ENCODE results near the gene GTPBP4.
"Not testable (repeated sequence)": the region's sequence is repeated elsewhere in the genome, so short reads cannot be mapped to it uniquely, and the experiment has no call there.

The GTPBP4 gene

DNA sequence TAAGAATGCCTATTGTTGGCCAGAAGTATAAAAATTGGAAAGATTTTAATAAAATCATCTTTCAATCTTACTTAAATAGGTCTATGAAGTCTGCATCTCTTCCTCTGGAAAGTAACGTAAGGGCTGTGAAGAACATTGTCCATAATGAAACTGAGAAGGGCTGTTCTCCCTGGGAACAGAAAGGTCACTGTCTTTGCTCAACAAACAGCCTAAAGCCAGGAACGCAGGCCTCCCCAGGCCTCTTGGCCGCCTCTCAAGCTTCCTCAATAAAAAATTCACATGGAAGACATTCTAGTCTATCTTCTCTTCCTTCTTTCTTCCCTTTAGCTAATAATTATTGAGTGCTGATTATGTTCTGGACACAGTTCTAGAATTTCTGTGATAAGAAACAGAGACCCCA, 46.5 kb downstream of the GTPBP4 start:
- DNase-seq, result no peak

DNA sequence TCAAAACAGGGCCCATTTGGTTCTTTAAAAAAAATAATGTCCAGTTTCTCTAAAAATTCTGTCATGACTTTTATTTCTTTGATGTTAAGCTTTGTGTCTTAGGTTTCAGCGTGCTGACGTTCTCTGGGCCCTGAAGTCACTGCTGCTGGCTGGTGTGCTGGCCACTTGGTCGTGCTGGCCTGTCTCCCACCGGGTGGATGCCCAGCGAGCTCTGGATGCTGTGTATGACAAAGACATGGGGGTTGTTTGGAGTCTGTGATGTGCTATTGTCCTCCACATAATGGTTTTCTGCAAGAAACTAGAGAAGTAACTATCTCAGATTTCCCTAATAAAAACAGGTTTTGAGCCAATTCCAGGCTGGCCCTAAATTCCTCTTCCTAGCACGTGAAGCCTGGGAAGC, 47.0 kb downstream of the GTPBP4 start:
- no peak for DNase-seq

- no peak for DNase-seq
Measured at GRCh38 chr10:1036341-1036791, 48.1 kb downstream of the GTPBP4 start.

GRCh38 chr10:1037098-1037497, 48.9 kb downstream of the GTPBP4 start:
- DNase-seq, result no peak

DNA sequence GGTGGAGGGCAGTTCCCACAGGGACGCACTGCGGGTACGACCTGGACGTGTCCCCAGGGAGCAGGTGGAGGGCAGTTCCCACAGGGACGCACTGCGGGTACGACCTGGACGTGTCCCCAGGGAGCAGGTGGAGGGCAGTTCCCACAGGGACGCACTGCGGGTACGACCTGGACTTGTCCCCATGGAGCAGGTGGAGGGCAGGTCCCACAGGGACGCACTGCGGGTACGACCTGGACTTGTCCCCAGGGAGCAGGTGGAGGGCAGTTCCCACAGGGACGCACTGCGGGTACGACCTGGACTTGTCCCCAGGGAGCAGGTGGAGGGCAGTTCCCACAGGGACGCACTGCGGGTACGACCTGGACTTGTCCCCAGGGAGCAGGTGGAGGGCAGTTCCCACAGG, 50.5 kb downstream of the GTPBP4 start:
- DNase-seq, result not testable (repeated sequence)

DNA sequence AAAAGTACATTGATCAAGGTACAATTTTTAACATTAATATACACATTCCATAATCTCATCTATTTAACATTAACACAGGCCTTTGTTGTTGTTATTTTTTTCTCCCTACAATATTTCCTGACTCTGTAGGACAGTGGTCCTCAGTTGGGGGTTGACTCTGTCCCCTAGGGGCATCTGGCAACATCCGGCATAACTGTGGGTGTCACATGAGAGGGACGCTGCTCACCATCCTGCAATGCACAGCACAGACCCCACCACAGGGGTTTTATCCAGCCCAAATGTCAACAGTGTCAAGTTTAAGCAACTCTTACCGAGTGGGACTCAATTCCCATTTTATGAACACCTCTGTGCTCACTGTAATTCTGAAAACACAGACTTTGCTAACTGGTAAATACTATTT, 51.9 kb downstream of the GTPBP4 start:
- no peak for DNase-seq

DNA sequence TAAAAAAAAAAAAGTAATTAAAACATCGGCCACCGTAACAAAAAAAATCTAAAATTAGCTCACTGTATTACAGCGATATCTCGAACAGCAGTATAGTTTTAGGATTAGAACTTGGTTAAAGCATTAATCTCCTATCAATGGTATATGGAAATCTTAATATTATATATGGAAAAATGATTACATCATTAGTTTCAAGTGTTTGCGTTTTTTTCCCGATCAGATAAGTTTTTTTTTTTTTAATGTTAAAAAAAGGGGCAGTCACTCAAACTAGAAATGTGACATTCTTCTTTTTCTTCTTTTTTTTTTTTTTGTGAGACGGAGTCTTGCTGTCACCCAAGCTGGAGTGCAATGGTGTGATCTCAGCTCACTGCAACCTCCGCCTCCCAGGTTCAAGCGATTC, 53.3 kb downstream of the GTPBP4 start:
- no peak for DNase-seq

DNA sequence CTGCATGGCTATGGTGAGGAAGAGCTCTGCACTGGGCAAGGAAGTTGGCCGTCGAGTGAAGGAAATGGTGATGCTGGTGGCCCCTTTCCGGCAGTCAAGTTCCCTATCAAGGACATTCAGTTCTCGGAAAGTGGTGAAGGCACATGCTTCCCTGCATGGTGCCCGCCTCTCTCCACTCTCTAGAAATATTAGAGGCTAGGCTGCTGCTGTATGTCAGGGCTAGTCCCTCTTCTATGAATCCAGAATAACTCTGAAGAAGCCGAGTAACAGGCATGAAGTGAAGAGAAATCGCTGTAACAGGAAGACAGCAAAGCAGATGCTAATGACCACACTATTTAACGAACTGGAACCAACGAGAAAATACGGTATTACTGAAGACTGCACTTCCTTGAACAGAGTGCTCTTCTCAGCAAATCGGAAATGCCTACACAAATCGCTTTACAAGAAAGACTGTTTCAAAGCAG, 55.3 kb downstream of the GTPBP4 start:
- no peak for DNase-seq

DNA sequence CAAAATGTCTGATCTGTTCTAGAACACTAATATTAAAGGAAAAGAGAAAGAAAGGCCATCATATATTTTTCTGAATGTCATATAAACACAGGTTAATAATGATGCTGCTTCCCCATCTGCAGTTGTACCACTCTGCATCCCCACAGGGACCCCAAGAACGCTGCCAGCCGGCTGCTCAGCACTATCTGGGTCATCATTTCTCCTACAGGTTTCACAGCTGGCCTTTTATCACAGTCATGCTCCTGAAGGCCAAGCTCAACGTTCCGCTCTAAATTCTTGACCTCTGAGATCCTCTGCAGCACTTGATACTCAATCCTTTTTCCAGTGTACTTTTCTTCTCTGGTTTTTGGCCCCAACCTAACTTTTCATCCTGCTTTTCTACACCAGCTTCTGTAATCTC, 55.9 kb downstream of the GTPBP4 start:
- DNase-seq, result no peak

DNA sequence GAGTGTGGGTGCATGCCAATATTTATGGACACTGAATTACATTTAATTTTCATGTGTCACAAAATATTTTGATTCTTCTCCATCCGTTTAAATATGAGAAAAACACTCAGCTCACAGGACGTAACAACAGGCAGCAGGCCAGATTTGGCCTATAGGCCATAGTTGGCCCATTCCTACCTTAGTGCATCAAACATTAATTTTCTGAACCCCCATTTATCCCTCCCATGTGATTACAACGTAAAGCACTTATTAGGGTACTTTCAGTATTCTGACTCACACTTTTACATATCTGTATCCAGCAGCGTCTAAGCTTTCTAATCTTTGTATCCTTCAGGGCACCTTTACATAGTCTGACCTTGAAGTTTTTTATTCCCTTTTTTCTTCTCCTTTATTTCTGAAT, 56.7 kb downstream of the GTPBP4 start:
- DNase-seq, result no peak

GRCh38 chr10:1045415-1045814, 57.2 kb downstream of the GTPBP4 start:
- no peak for DNase-seq

- DNase-seq, result no peak
Measured at GRCh38 chr10:1047937-1048336, 59.7 kb downstream of the GTPBP4 start.

DNA sequence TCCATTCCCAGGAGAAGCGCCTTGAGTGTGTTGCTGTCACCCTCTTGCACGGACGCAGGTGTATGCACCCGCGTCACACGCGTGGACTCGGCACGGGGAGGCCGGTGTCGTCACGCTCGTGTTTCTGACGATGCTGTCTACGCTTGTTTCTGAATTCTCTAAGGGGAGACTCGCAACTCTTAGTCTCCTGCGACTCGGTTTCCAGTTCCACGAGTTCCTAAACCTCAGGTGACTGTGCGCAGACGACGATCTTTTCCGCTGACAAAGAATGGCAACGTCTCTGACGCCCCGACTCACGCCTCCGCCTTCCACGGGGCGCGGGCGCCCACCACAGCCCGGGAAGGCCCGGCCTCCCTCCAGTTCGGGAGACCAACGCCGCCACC, 60.1 kb downstream of the GTPBP4 start:
- DNase-seq, result no peak

DNA sequence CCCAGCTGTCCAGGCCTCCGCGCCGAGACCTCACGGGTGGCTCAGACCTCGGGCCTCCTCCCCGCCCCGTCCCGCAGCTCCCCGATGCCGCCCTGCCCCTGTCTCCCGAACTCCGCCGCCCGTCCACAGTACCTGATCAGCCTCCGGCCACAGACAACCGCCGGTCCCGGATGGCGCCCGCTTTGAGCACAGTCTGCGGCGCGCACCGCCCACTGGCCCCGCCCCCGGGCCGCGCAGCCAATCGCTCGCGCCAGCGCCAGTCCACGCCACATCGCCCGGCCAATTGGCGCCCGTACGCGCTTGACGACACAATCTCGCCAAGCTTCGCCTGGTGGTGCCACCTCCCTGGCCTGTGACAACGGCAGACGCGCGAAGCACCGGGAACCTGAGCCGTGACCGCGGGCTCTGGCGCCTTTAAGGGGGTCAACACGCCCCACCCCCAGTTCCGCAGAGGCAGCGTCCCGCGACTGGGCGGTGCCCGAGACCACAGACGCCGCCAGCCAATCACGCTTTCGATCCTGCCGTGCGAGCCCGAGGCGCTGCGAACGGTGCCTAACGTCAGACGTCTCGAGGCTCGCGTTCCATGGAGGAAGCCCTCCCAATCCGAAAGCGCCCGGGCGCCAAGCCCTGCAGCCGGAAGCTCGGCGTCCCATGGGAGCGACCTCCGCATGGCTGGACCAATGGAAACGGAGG, 60.6 kb downstream of the GTPBP4 start, which contains the start of gene IDI1:
IDI1 (minus strand) TSS at position 388 of the 693 bp plus-strand sequence; CDS start at position 272, 116 bp downstream.
- peak; percentile 98 for DNase-seq

DNA sequence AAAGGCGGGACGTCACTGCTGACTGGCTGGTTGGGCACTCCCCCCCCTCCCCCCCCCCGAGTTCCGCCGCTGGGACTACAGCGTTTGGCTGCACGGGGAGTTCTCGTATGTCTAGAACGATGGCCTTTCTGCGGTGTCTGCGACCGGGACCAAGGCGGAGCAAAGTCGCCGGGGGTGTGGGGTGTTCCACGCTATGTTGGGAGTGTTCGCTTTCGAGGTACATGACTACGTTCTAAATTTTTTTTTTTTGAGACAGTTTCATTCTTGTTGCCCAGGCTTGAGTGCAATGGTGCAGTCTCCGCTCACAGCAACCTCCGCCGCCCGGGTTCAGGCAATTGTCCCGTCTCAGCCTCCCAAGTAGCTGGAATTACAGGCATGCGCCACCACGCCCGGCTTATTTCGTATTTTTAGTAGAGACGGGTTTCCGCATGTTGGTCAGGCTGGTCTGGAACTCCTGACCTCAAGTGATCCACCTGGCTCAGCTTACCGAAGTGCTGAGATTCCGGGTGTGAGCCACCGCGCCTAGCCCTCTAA, 61.3 kb downstream of the GTPBP4 start:
- DNase-seq, result no peak

- no peak for DNase-seq
Measured at GRCh38 chr10:1050145-1050544, 61.9 kb downstream of the GTPBP4 start.

GRCh38 chr10:1050554-1050953, 62.3 kb downstream of the GTPBP4 start:
- no peak for DNase-seq

GRCh38 chr10:1054684-1055083, 66.5 kb downstream of the GTPBP4 start:
- no peak for DNase-seq

DNA sequence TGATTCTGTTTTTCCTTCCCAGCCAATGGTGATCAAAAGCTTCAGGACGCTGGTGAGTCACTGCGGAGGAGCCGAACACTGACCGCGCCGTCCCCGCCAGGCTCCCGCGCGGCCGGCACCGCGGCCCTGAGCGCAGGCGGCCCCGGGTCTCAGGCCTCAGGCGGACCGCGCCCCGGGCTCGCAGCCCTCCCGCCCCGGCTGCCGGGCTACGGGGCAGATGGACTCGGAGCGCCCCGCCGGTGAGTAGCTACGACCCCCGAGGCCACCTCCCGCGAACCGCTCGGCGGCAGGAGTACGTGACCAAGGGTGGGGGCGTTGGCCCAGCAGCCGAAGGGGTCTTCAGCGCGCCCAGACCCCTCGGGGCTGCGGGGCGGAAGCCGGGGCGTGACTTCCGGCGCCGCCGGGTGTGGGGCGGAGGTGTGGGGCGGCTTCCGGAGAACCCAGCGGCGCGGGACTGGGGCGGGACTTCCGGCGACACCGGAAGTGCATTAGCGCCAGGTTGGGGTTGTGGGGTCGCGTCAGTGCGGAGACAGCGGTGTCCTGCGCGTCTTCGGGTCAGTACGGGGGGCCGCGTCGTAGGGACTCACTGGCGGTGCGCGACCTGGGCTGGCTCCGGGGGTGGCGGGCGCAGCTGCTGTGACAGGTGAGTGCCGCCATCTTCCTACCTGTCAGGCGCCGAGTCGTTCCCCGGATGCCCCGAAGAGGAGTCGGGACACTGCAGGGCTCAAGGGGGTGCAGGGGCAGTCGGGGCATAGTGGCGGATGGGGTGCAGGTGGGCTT, 68.3 kb downstream of the GTPBP4 start, which contains the start of gene WDR37:
WDR37 (plus strand) TSS at position 60 of the 780 bp plus-strand sequence. CDS start 15,771 bp downstream, outside the sequence.
- peak; percentile 59 for DNase-seq

- no peak for DNase-seq
Measured at GRCh38 chr10:1057106-1057657, 68.9 kb downstream of the GTPBP4 start.

DNA sequence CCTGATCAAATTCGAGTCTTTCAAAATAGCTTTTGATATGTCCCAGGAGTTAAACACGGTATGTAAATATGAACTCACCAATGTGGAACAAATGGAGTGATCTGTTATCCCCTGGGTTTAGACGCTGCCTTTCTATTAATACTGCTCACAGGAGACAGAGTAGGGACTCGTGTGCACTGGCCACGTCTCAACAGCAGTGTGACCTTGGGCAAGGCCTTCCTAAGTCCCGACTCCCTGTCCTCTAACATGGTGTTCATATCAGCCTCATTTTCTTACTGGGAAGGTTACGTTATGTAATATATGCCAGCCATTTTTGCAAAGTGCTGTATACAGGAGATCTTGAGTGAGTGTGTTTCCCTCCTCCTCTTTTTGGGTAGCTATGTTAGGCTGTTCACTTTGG, 69.8 kb downstream of the GTPBP4 start:
- no peak for DNase-seq

DNA sequence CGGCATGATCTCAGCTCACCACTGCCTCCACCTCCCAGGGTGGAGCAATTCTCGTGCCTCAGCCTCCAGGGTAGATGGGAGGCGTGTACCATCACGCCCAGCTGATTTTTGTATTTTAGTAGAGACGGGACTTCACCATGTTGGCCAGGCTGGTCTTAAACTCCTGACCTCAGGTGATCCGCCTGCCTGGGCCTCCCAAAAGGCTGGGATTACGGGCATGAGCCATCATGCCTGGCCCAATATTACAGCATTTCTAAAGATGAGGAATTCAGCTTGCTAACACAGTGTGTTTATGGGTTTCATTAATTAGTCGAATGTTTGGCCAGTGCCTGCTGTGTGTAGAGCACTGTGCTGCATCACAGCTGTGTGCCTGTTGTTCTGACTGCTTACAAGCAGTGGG, 71.7 kb downstream of the GTPBP4 start:
- DNase-seq, result no peak
